ENCODE measurements around the gene C6orf118.

DNA sequence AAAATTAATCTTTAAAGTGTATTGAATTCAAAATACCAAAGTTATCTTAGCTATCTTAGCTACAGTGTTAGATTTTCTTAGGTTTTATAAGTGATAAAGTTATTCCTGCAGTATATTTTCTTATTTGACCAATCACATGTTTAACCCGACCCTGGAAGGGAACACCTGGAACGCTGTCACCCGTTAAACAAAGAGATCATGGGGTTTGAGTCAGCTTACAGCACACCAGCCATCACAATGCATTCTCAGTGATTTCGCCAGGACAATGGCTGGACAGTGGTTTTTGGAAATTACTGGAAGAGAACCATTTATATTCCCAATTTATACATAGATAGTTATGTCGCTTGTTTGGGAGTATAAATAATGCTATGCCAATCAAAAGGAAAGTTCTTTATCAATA is 10.5 kb downstream of the C6orf118 start:
- TF ChIP-seq EZH2phosphoT487 (IDR thresholded peaks at IDR 0.05; ENCODE audit: insufficient read depth, low read depth) (no peak), EZH2 (IDR thresholded peaks at IDR 0.05; ENCODE audit: insufficient read depth, poor library complexity, severe bottlenecking) (no peak)

All from GM23248 (cell line).